SK-N-SH treated with all-trans-retinoic acid at 6 μM for 48 hours (cell line): ENCODE data around the gene PRSS21.

Source experiments
- ATAC-seq: fragments of 200-7000 bp; cut with Tn5 transposase; 3 replicates; pipeline ENCODE4 v1.9.1; 2020; ENCODE audit warnings: mild to moderate bottlenecking, moderate library complexity
- CREB5 ChIP-seq: fragments of 250-450 bp; sonication (Bioruptor Pico); IDR thresholded peaks from 2 replicates; pipeline ENCODE4 v1.5.1; 2020; ENCODE audit warnings: low read depth, mild to moderate bottlenecking, moderate library complexity
- ESRRG ChIP-seq: fragments of 250-450 bp; sonication (Bioruptor Pico); IDR thresholded peaks from 2 replicates; pipeline ENCODE4 v1.6.1; 2021; ENCODE audit warnings: mild to moderate bottlenecking
- ISL1 ChIP-seq: fragments of 250-450 bp; sonication (Bioruptor Pico); IDR thresholded peaks from 2 replicates; pipeline ENCODE4 v2.1.2; 2022; ENCODE audit warnings: mild to moderate bottlenecking, moderate library complexity
- OSR1 ChIP-seq: fragments of 250-450 bp; sonication (Bioruptor Pico); IDR thresholded peaks from 2 replicates; pipeline ENCODE4 v1.8.0; 2022; ENCODE audit warnings: moderate library complexity, mild to moderate bottlenecking, inconsistent platforms
- PATZ1 ChIP-seq: fragments of 250-450 bp; sonication (Bioruptor Pico); IDR thresholded peaks from 2 replicates; pipeline ENCODE4 v1.8.0; 2020; ENCODE audit warnings: mild to moderate bottlenecking, moderate library complexity, borderline replicate concordance
- POU6F1 ChIP-seq: fragments of 250-450 bp; sonication (Bioruptor Pico); IDR thresholded peaks from 2 replicates; pipeline ENCODE4 v1.8.0; 2021; ENCODE audit warnings: low read depth, mild to moderate bottlenecking, moderate library complexity, borderline replicate concordance
- SNAI2 ChIP-seq: fragments of 250-450 bp; sonication (Bioruptor Pico); IDR thresholded peaks from 2 replicates; pipeline ENCODE4 v1.5.0; 2020; ENCODE audit warnings: mild to moderate bottlenecking, moderate library complexity
- TOX ChIP-seq: fragments of 250-450 bp; sonication (Bioruptor Pico); IDR thresholded peaks from 2 replicates; pipeline ENCODE4 v1.8.0; 2021; ENCODE audit warnings: mild to moderate bottlenecking, moderate library complexity, borderline replicate concordance
- TSHZ2 ChIP-seq: fragments of 250-450 bp; sonication (Bioruptor Pico); IDR thresholded peaks from 2 replicates; pipeline ENCODE4 v1.5.0; 2020; ENCODE audit warnings: mild to moderate bottlenecking, moderate library complexity
- ZC3H10 ChIP-seq: fragments of 250-450 bp; sonication (Bioruptor Pico); IDR thresholded peaks from 2 replicates; pipeline ENCODE4 v1.5.1; 2021; ENCODE audit warnings: mild to moderate bottlenecking, moderate library complexity
- ZNF70 ChIP-seq: fragments of 450-650 bp; formaldehyde crosslinking; IDR thresholded peaks from 2 replicates; pipeline ENCODE4 v1.5.0; 2020; ENCODE audit warnings: mild to moderate bottlenecking, moderate library complexity
- ZNF8 ChIP-seq: fragments of 450-650 bp; formaldehyde crosslinking; IDR thresholded peaks from 2 replicates; pipeline ENCODE4 v1.5.0; 2020; ENCODE audit warnings: mild to moderate bottlenecking, moderate library complexity

PRSS21 gene

GRCh38 chr16:2769675-2770056, 47.4 kb upstream of the PRSS21 start:
- TF ChIP-seq OSR1 (no peak), CREB5 (CRISPR knock-in tag) (no peak), ISL1 (no peak), POU6F1 (CRISPR knock-in tag) (no peak), TOX (no peak), PATZ1 (no peak)
- ATAC-seq: peak; percentile 1; the same call in 2 of the 3 replicates

- TF ChIP-seq SNAI2 (CRISPR knock-in tag): no peak
- TF ChIP-seq TSHZ2 (CRISPR knock-in tag): no peak
- TF ChIP-seq ZNF70: no peak
- no peak for TF ChIP-seq ESRRG (CRISPR knock-in tag)
- TF ChIP-seq ZNF8 (CRISPR knock-in tag): no peak
- ATAC-seq: peak; percentile 12
These were observed 46.7 kb upstream of the PRSS21 start for GRCh38 chr16:2770057-2770951.

- TF ChIP-seq CREB5 (CRISPR knock-in tag): no peak
- TF ChIP-seq PATZ1: no peak
- ATAC-seq: no peak
These were observed 45.3 kb upstream of the PRSS21 start for GRCh38 chr16:2771496-2772402.

- no peak for TF ChIP-seq ZC3H10
- TF ChIP-seq CREB5 (CRISPR knock-in tag): no peak
- TF ChIP-seq ZNF8 (CRISPR knock-in tag): no peak
- TF ChIP-seq, all 23 proteins: peak for 0
- ATAC-seq: no peak
These were observed 43.7 kb upstream of the PRSS21 start for GRCh38 chr16:2773188-2773968.
